GM23338 (cell line): ENCODE measurements around the gene PCBP3. TPM values are rescaled to one million over a fixed set of nuclear protein-coding genes. Genes with fewer than 3 reads are reported as not detected.

ENCODE experiments used
- ATAC-seq: fragments of 200-7000 bp; cut with Tn5 transposase; 3 replicates; pipeline ENCODE4 v1.9.1; 2020
- DNase-seq: peaks from one replicate; pipeline ENCODE4 v3.0.0-alpha.2; 2015; ENCODE audit warnings: low spot score
- H2AFZ ChIP-seq: fragments of 200-600 bp; sonication (generic); 2 replicates; pipeline ENCODE4 v1.8.0; 2016; ENCODE audit warnings: antibody characterized with exemption, mild to moderate bottlenecking, moderate library complexity
- H3F3A ChIP-seq: fragments of 200-600 bp; sonication (generic); replicated peaks from 2 replicates; pipeline ENCODE4 v1.8.0; 2017; ENCODE audit warnings: antibody characterized with exemption, mixed run types, low read depth
- H3K27ac ChIP-seq: fragments of 200-600 bp; sonication (generic); 2 replicates; pipeline ENCODE4 v1.6.1; 2016; ENCODE audit warnings: low read depth
- H3K27me3 ChIP-seq: fragments of 200-600 bp; sonication (generic); 2 replicates; pipeline ENCODE4 v1.8.0; 2016; ENCODE audit warnings: mild to moderate bottlenecking, mixed run types, moderate library complexity; ENCODE audit not compliant: insufficient read depth
- H3K36me3 ChIP-seq: fragments of 200-600 bp; sonication (generic); 2 replicates; pipeline ENCODE4 v1.8.0; 2016; ENCODE audit warnings: mild to moderate bottlenecking; ENCODE audit not compliant: insufficient read depth
- H3K4me1 ChIP-seq: fragments of 200-600 bp; sonication (generic); 2 replicates; pipeline ENCODE4 v1.8.0; 2016; ENCODE audit warnings: mild to moderate bottlenecking, moderate library complexity; ENCODE audit not compliant: insufficient read depth
- H3K4me2 ChIP-seq: fragments of 200-600 bp; sonication (generic); 2 replicates; pipeline ENCODE4 v1.7.1; 2017; ENCODE audit warnings: mixed run types
- H3K4me3 ChIP-seq: fragments of 200-600 bp; sonication (generic); 2 replicates; pipeline ENCODE4 v1.6.1; 2016; ENCODE audit warnings: mixed run types
- H3K79me2 ChIP-seq: fragments of 200-600 bp; sonication (generic); replicated peaks from 2 replicates; pipeline ENCODE4 v1.8.0; 2017; ENCODE audit warnings: mild to moderate bottlenecking; ENCODE audit not compliant: insufficient read depth
- H3K9me2 ChIP-seq: fragments of 200-600 bp; sonication (generic); 2 replicates; pipeline ENCODE4 v1.8.0; 2017; ENCODE audit not compliant: insufficient read depth
- H4K20me1 ChIP-seq: fragments of 200-600 bp; sonication (generic); replicated peaks from 2 replicates; pipeline ENCODE4 v1.8.0; 2017; ENCODE audit warnings: mild to moderate bottlenecking; ENCODE audit not compliant: insufficient read depth
- H3K27ac Mint-ChIP-seq: 2 replicates; pipeline ENCODE4 v1.8.0; 2020; ENCODE audit warnings: inconsistent platforms, mild to moderate bottlenecking, moderate library complexity, mixed read lengths
- H3K27me3 Mint-ChIP-seq: 3 replicates; pipeline ENCODE4 v1.8.0; 2022; ENCODE audit warnings: low read depth, mild to moderate bottlenecking, moderate library complexity, mixed read lengths, inconsistent platforms; ENCODE audit not compliant: insufficient read depth, poor library complexity
- H3K36me3 Mint-ChIP-seq: 3 replicates; pipeline ENCODE4 v1.8.0; 2021; ENCODE audit warnings: low read depth, mild to moderate bottlenecking, inconsistent platforms, moderate library complexity, mixed read lengths
- H3K4me1 Mint-ChIP-seq: 3 replicates; pipeline ENCODE4 v1.8.0; 2020; ENCODE audit warnings: mild to moderate bottlenecking, inconsistent platforms, mixed read lengths
- H3K4me3 Mint-ChIP-seq: 3 replicates; pipeline ENCODE4 v1.8.0; 2021; ENCODE audit warnings: moderate library complexity, mild to moderate bottlenecking, inconsistent platforms, mixed read lengths
- H3K9me3 Mint-ChIP-seq: 3 replicates; pipeline ENCODE4 v1.8.0; 2020; ENCODE audit warnings: moderate library complexity, mild to moderate bottlenecking, inconsistent platforms, mixed read lengths
- CREB1 ChIP-seq: fragments of 250-450 bp; sonication (Bioruptor Pico); IDR thresholded peaks from 2 replicates; pipeline ENCODE4 v1.5.0; 2020; ENCODE audit warnings: low read depth, mild to moderate bottlenecking, moderate library complexity
- EZH2 ChIP-seq: fragments of 200-600 bp; sonication (generic); IDR thresholded peaks from one replicate; pipeline ENCODE4 v1.8.0; 2017; ENCODE audit warnings: antibody characterized with exemption, mild to moderate bottlenecking, low read depth; ENCODE audit not compliant: unreplicated experiment
- EZH2phosphoT487 ChIP-seq: fragments of 200-600 bp; sonication (generic); IDR thresholded peaks from one replicate; pipeline ENCODE4 v1.8.1; 2018; ENCODE audit warnings: antibody characterized with exemption; ENCODE audit not compliant: unreplicated experiment
- JUNB ChIP-seq: IDR thresholded peaks from one replicate; pipeline ENCODE4 v1.6.1; 2016; ENCODE audit warnings: antibody characterized with exemption; ENCODE audit not compliant: unreplicated experiment
- NANOG ChIP-seq: IDR thresholded peaks from 2 replicates; pipeline ENCODE4 v1.6.1; 2016; ENCODE audit warnings: antibody characterized with exemption, borderline replicate concordance
- POLR2AphosphoS5 ChIP-seq: IDR thresholded peaks from 2 replicates; pipeline ENCODE4 v1.6.1; 2016; ENCODE audit warnings: antibody characterized with exemption, low read depth
- STAT1 ChIP-seq: IDR thresholded peaks from one replicate; pipeline ENCODE4 v1.6.1; 2016; ENCODE audit warnings: antibody characterized with exemption; ENCODE audit not compliant: unreplicated experiment
- ZNF114 ChIP-seq: fragments of 250-450 bp; sonication (Bioruptor Pico); IDR thresholded peaks from 2 replicates; pipeline ENCODE4 v1.5.0; 2020; ENCODE audit warnings: mild to moderate bottlenecking, moderate library complexity
- ZNF331 ChIP-seq: fragments of 250-450 bp; sonication (Bioruptor Pico); IDR thresholded peaks from 2 replicates; pipeline ENCODE4 v1.5.0; 2020; ENCODE audit warnings: low read depth, mild to moderate bottlenecking, moderate library complexity
- polyA plus RNA-seq: library from polyadenylated mRNA; unstranded; fragments of >200 nt; fragmentation: Nextera tagmentation; extraction: Ambion mirVana; gene quantifications from 2 replicates; pipeline ENCODE4 v1.2.1, GENCODE V29; 2016
- total RNA-seq: library from RNA; depleted of rRNA; stranded (reverse); fragments of >200 nt; shearing (Covaris generic); gene quantifications from 2 replicates; pipeline ENCODE4 v1.2.3, GENCODE V29; 2014
- TF ChIP-seq, protein P1 (sequence below): fragments of 250-450 bp; sonication (Bioruptor Pico); IDR thresholded peaks from 2 replicates; pipeline ENCODE4 v1.5.0; 2020; ENCODE audit warnings: mild to moderate bottlenecking, moderate library complexity
- TF ChIP-seq, protein P2 (sequence below), 2 experiments: fragments of 200-600 bp in 1 of 2; sonication (generic) in 1 of 2; conservative IDR thresholded peaks; 2 replicates each; pipeline versions ENCODE4 v1.5.1 to v1.6.1; 2016 to 2017; ENCODE audit warnings: antibody characterized with exemption in 2 of 2, low read depth in 2 of 2, mild to moderate bottlenecking in 2 of 2, moderate library complexity in 1 of 2
- TF ChIP-seq, protein P3 (sequence below): IDR thresholded peaks from 2 replicates; pipeline ENCODE4 v1.6.1; 2016; ENCODE audit warnings: antibody characterized with exemption
- TF ChIP-seq, protein P4 (sequence below): IDR thresholded peaks from one replicate; pipeline ENCODE4 v1.6.1; 2018; ENCODE audit warnings: antibody characterized with exemption; ENCODE audit not compliant: unreplicated experiment

PCBP3 gene
- total and polyA plus RNA-seq, 2 experiments from 2014 or later, result 7.1 to 9.1 TPM

DNA sequence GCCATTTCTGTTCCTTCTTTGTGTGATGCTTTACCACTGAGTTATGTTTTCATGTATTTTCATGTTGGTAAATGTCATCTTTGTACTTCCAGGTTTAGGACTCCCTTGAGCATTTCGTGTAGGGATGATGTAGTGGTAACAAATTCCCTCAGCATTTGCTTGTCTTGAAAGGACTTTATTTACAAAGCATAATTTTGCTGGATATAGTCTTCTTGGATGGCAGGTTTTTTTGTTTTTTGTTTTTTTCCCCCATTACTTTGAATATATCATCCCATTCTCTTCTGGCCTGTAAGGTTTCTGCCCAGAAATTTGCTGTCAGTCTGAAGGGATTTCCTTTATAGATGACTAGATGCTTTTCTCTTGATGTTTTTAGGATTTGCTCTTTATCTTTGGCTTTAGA lies 133.4 kb downstream of the PCBP3 start:
- H3K4me1 Mint-ChIP-seq, result no peaks in the 10 kb centered on the region; the same call in 2 of the 3 replicates
- H3K4me1 ChIP-seq, result no peaks in the 10 kb centered on the region
- no peak for ATAC-seq
- H2AFZ ChIP-seq, result no peak overlapping the region
- H3K36me3 Mint-ChIP-seq, result no peaks in the 10 kb centered on the region
- H3K27me3 Mint-ChIP-seq, result peaks cover 7% of the 10 kb centered on the region
- H3K4me3 ChIP-seq, result no peak overlapping the region
- H3K27me3 ChIP-seq, result no peaks in the 10 kb centered on the region
- H3K27ac ChIP-seq, result no peak overlapping the region
- no peaks in the 10 kb centered on the region for H3F3A ChIP-seq
- H3K27ac Mint-ChIP-seq, result no peak overlapping the region
- H3K4me2 ChIP-seq, result no peak overlapping the region
- H4K20me1 ChIP-seq, result no peaks in the 10 kb centered on the region
- no peak overlapping the region for H3K4me3 Mint-ChIP-seq
- H3K9me3 Mint-ChIP-seq, result peaks cover 3% of the 10 kb centered on the region; the same call in 1 of the 3 replicates
- no peak for DNase-seq
- H3K36me3 ChIP-seq, result no peaks in the 10 kb centered on the region
- TF ChIP-seq POLR2AphosphoS5 (no peak), NANOG (no peak), EZH2phosphoT487 (no peak), ZNF331 (CRISPR knock-in tag) (no peak), JUNB (no peak), EZH2 (no peak), STAT1 (no peak), ZNF114 (no peak), CREB1 (CRISPR knock-in tag) (no peak)
- TF ChIP-seq, protein P1, sequence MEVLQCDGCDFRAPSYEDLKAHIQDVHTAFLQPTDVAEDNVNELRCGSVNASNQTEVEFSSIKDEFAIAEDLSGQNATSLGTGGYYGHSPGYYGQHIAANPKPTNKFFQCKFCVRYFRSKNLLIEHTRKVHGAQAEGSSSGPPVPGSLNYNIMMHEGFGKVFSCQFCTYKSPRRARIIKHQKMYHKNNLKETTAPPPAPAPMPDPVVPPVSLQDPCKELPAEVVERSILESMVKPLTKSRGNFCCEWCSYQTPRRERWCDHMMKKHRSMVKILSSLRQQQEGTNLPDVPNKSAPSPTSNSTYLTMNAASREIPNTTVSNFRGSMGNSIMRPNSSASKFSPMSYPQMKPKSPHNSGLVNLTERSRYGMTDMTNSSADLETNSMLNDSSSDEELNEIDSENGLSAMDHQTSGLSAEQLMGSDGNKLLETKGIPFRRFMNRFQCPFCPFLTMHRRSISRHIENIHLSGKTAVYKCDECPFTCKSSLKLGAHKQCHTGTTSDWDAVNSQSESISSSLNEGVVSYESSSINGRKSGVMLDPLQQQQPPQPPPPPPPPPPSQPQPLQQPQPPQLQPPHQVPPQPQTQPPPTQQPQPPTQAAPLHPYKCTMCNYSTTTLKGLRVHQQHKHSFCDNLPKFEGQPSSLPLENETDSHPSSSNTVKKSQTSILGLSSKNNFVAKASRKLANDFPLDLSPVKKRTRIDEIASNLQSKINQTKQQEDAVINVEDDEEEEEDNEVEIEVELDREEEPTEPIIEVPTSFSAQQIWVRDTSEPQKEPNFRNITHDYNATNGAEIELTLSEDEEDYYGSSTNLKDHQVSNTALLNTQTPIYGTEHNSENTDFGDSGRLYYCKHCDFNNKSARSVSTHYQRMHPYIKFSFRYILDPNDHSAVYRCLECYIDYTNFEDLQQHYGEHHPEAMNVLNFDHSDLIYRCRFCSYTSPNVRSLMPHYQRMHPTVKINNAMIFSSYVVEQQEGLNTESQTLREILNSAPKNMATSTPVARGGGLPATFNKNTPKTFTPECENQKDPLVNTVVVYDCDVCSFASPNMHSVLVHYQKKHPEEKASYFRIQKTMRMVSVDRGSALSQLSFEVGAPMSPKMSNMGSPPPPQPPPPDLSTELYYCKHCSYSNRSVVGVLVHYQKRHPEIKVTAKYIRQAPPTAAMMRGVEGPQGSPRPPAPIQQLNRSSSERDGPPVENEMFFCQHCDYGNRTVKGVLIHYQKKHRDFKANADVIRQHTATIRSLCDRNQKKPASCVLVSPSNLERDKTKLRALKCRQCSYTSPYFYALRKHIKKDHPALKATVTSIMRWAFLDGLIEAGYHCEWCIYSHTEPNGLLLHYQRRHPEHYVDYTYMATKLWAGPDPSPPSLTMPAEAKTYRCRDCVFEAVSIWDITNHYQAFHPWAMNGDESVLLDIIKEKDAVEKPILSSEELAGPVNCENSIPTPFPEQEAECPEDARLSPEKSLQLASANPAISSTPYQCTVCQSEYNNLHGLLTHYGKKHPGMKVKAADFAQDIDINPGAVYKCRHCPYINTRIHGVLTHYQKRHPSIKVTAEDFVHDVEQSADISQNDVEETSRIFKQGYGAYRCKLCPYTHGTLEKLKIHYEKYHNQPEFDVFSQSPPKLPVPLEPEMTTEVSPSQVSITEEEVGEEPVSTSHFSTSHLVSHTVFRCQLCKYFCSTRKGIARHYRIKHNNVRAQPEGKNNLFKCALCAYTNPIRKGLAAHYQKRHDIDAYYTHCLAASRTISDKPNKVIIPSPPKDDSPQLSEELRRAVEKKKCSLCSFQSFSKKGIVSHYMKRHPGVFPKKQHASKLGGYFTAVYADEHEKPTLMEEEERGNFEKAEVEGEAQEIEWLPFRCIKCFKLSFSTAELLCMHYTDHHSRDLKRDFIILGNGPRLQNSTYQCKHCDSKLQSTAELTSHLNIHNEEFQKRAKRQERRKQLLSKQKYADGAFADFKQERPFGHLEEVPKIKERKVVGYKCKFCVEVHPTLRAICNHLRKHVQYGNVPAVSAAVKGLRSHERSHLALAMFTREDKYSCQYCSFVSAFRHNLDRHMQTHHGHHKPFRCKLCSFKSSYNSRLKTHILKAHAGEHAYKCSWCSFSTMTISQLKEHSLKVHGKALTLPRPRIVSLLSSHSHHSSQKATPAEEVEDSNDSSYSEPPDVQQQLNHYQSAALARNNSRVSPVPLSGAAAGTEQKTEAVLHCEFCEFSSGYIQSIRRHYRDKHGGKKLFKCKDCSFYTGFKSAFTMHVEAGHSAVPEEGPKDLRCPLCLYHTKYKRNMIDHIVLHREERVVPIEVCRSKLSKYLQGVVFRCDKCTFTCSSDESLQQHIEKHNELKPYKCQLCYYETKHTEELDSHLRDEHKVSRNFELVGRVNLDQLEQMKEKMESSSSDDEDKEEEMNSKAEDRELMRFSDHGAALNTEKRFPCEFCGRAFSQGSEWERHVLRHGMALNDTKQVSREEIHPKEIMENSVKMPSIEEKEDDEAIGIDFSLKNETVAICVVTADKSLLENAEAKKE (CRISPR knock-in tag), result no peak
- TF ChIP-seq, protein P2, sequence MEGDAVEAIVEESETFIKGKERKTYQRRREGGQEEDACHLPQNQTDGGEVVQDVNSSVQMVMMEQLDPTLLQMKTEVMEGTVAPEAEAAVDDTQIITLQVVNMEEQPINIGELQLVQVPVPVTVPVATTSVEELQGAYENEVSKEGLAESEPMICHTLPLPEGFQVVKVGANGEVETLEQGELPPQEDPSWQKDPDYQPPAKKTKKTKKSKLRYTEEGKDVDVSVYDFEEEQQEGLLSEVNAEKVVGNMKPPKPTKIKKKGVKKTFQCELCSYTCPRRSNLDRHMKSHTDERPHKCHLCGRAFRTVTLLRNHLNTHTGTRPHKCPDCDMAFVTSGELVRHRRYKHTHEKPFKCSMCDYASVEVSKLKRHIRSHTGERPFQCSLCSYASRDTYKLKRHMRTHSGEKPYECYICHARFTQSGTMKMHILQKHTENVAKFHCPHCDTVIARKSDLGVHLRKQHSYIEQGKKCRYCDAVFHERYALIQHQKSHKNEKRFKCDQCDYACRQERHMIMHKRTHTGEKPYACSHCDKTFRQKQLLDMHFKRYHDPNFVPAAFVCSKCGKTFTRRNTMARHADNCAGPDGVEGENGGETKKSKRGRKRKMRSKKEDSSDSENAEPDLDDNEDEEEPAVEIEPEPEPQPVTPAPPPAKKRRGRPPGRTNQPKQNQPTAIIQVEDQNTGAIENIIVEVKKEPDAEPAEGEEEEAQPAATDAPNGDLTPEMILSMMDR (conservative IDR thresholded peaks at IDR 0.05; ENCODE audit: low read depth in 2 of 2), result no peak
- TF ChIP-seq, protein P3, sequence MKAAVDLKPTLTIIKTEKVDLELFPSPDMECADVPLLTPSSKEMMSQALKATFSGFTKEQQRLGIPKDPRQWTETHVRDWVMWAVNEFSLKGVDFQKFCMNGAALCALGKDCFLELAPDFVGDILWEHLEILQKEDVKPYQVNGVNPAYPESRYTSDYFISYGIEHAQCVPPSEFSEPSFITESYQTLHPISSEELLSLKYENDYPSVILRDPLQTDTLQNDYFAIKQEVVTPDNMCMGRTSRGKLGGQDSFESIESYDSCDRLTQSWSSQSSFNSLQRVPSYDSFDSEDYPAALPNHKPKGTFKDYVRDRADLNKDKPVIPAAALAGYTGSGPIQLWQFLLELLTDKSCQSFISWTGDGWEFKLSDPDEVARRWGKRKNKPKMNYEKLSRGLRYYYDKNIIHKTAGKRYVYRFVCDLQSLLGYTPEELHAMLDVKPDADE, result no peak
- TF ChIP-seq, protein P4, sequence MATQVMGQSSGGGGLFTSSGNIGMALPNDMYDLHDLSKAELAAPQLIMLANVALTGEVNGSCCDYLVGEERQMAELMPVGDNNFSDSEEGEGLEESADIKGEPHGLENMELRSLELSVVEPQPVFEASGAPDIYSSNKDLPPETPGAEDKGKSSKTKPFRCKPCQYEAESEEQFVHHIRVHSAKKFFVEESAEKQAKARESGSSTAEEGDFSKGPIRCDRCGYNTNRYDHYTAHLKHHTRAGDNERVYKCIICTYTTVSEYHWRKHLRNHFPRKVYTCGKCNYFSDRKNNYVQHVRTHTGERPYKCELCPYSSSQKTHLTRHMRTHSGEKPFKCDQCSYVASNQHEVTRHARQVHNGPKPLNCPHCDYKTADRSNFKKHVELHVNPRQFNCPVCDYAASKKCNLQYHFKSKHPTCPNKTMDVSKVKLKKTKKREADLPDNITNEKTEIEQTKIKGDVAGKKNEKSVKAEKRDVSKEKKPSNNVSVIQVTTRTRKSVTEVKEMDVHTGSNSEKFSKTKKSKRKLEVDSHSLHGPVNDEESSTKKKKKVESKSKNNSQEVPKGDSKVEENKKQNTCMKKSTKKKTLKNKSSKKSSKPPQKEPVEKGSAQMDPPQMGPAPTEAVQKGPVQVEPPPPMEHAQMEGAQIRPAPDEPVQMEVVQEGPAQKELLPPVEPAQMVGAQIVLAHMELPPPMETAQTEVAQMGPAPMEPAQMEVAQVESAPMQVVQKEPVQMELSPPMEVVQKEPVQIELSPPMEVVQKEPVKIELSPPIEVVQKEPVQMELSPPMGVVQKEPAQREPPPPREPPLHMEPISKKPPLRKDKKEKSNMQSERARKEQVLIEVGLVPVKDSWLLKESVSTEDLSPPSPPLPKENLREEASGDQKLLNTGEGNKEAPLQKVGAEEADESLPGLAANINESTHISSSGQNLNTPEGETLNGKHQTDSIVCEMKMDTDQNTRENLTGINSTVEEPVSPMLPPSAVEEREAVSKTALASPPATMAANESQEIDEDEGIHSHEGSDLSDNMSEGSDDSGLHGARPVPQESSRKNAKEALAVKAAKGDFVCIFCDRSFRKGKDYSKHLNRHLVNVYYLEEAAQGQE, result no peak
- H3K79me2 ChIP-seq, result no peaks in the 10 kb centered on the region
- no peaks in the 10 kb centered on the region for H3K9me2 ChIP-seq
